GM21786 (cell line): ENCODE measurements around the gene PPIP5K1.
"Not testable (repeated sequence)": the region's sequence is repeated elsewhere in the genome, so short reads cannot be mapped to it uniquely, and the experiment has no call there.

ENCODE experiments used
- ATAC-seq: cut with Tn5 transposase; IDR thresholded peaks from one replicate; pipeline ENCODE4 v1.9.1; 2021; ENCODE audit not compliant: unreplicated experiment

The PPIP5K1 gene

GRCh38 chr15:43547539-43547938, 42.5 kb downstream of the PPIP5K1 start:
- no peak for ATAC-seq

GRCh38 chr15:43545426-43545825, 44.6 kb downstream of the PPIP5K1 start:
- ATAC-seq, result no peak

DNA sequence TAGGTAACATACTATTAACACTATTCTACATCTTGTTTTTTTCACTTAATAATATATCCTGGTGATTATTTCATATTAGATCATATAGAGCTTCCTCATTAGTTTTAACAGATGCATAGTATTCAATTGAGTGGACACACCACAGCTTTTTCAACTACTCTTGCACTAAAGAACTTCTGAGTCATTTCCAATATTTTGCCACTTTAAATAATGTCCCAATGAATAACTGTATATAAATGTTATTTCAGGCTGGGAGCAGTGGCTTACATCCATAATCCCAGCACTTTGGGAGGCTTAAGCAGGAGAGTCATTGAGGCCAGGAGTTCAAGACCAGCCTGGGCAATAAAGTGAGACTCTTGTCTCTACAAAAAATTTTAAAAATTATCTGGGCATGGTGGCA, 45.7 kb downstream of the PPIP5K1 start:
- ATAC-seq, result no peak

GRCh38 chr15:43541785-43542184, 48.2 kb downstream of the PPIP5K1 start:
- ATAC-seq, result no peak

DNA sequence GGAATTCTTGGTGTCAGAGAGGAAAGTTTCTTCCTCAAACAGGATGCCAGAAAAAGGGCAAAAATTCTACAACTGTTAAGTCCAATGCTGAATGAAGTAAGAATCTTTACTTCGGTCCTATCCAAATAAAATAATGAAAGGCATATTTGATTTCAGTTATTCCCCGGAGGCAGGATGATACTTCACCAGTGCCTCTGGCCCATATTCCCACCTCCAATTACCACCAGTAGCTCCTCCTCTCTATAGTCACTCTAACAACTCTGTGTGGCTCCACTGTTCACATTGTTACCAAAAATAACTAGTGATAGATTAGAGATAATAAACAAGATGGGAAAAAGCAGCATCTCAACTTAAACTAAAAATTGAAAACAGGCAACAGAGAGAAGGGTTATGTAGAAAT, 51.9 kb downstream of the PPIP5K1 start:
- no peak for ATAC-seq

- ATAC-seq, result no peak
These were observed 55.1 kb downstream of the PPIP5K1 start for GRCh38 chr15:43534897-43535296.

DNA sequence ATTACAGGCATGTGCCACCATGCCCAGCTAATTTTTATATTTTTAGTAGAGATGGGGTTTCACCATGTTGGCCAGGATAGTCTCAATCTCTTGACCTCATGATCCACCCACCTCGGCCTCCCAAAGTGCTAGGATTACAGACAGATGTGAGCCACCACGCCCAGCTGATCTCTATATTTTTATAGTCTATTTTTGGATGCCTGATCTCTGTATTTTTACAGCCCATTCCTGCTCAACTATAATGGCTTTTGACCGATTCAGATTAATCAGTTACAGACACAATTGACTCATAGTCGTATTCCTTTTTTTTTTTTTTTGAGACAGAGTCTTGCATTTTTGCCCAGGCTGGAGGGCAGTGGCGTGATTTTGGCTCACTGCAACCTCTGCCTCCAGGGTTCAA, 57.2 kb downstream of the PPIP5K1 start:
- ATAC-seq, result not testable (repeated sequence)

- ATAC-seq, result no peak
These were observed 58.9 kb downstream of the PPIP5K1 start for GRCh38 chr15:43531018-43531670.

GRCh38 chr15:43529587-43530345, 60.2 kb downstream of the PPIP5K1 start:
- ATAC-seq, result no peak

GRCh38 chr15:43529141-43529540, 60.9 kb downstream of the PPIP5K1 start:
- ATAC-seq, result no peak

DNA sequence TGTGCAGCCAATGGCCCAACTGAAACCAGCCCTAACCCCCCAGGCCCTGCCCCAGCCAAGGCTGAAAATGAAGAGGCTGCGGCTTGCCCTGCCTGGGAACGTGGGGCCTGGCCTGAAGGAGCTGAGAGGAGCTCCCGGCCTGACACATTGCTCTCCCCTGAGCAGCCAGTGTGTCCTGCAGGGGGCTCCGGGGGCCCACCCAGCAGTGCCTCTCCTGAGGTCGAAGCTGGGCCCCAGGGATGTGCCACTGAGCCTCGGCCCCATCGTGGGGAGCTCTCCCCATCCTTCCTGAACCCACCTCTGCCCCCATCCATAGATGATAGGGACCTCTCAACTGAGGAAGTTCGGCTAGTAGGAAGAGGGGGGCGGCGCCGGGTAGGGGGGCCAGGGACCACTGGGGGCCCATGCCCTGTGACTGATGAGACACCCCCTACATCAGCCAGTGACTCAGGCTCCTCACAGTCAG, 61.4 kb downstream of the PPIP5K1 start:
- ATAC-seq, result no peak

- ATAC-seq, result no peak
These were observed 62.0 kb downstream of the PPIP5K1 start for GRCh38 chr15:43527802-43528541.

GRCh38 chr15:43527016-43527801, 62.8 kb downstream of the PPIP5K1 start:
- no peak for ATAC-seq

DNA sequence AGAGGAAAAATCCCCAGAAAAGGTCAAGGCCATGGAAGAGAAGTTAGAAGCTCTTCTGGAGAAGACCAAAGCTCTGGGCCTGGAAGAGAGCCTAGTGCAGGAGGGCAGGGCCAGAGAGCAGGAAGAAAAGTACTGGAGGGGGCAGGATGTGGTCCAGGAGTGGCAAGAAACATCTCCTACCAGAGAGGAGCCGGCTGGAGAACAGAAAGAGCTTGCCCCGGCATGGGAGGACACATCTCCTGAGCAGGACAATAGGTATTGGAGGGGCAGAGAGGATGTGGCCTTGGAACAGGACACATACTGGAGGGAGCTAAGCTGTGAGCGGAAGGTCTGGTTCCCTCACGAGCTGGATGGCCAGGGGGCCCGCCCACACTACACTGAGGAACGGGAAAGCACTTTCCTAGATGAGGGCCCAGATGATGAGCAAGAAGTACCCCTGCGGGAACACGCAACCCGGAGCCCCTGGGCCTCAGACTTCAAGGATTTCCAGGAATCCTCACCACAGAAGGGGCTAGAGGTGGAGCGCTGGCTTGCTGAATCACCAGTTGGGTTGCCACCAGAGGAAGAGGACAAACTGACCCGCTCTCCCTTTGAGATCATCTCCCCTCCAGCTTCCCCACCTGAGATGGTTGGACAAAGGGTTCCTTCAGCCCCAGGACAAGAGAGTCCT, 63.6 kb downstream of the PPIP5K1 start:
- no peak for ATAC-seq

- no peak for ATAC-seq
These were observed 64.9 kb downstream of the PPIP5K1 start for GRCh38 chr15:43525131-43525530.

DNA sequence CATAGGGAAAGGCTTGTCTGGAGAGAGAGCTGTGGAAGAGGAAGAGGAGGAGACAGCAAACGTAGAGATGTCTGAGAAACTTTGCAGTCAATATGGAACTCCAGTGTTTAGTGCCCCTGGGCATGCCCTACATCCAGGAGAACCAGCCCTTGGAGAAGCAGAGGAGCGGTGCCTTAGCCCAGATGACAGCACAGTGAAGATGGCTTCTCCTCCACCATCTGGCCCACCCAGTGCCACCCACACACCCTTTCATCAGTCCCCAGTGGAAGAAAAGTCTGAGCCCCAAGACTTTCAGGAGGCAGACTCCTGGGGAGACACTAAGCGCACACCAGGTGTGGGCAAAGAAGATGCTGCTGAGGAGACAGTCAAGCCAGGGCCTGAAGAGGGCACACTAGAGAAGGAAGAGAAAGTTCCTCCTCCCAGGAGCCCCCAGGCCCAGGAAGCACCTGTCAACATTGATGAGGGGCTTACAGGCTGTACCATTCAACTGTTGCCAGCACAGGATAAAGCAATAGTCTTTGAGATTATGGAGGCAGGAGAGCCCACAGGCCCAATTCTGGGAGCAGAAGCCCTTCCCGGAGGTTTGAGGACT, 65.7 kb downstream of the PPIP5K1 start:
- ATAC-seq, result no peak

- no peak for ATAC-seq
These were observed 66.4 kb downstream of the PPIP5K1 start for GRCh38 chr15:43523646-43524045.

DNA sequence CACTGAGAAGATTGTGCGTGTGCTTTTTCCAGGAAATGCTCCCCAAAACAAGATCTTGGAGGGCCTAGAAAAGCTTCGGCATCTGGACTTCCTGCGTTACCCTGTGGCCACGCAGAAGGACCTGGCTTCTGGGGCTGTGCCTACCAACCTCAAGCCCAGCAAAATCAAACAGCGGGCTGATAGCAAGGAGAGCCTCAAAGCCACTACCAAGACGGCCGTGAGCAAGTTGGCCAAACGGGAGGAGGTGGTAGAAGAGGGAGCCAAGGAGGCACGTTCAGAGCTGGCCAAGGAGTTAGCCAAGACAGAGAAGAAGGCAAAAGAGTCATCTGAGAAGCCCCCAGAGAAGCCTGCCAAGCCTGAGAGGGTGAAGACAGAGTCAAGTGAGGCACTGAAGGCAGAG, 67.8 kb downstream of the PPIP5K1 start:
- no peak for ATAC-seq

GRCh38 chr15:43521419-43521818, 68.6 kb downstream of the PPIP5K1 start:
- no peak for ATAC-seq

GRCh38 chr15:43520138-43520537, 69.9 kb downstream of the PPIP5K1 start:
- ATAC-seq, result no peak
